Stomach (tissue), 9 donors: ENCODE results near the gene HIF1A. TPM values are rescaled to one million over a fixed set of nuclear protein-coding genes. Genes with fewer than 3 reads are reported as not detected.

Experiments
- DNase-seq, 2 donors: peaks; one replicate each; pipeline versions ENCODE4 v3.0.0 to v3.0.0-alpha.2; 2013 to 2019
- H3K27ac ChIP-seq, 5 donors: fragments of 200-600 bp in 4 of 5; sonication (generic) in 4 of 5; one replicate each; pipeline ENCODE4 v1.5.1; 2013 to 2019; ENCODE audit warnings: mild to moderate bottlenecking in 1 of 5, moderate library complexity in 1 of 5
- H3K27me3 ChIP-seq, 3 donors: fragments of 200-600 bp; sonication (generic); one replicate each; pipeline ENCODE4 v1.5.1; 2017 to 2019; ENCODE audit warnings: mixed run types in 1 of 3
- H3K36me3 ChIP-seq, 4 donors: fragments of 200-600 bp; sonication (generic); 1 replicate in 3 of 4; 2 replicates in 1 of 4; pipeline ENCODE4 v1.5.1; 2016 to 2019
- H3K4me1 ChIP-seq, 4 donors: fragments of 200-600 bp; sonication (generic); one replicate each; pipeline ENCODE4 v1.5.1; 2016 to 2019
- H3K4me3 ChIP-seq, 4 donors: fragments of 200-600 bp; sonication (generic) in 3 of 4; one replicate each; pipeline ENCODE4 v1.5.1; 2016 to 2019; ENCODE audit warnings: mild to moderate bottlenecking in 1 of 4
- H3K9me3 ChIP-seq, 4 donors: fragments of 200-600 bp; sonication (generic); one replicate each; pipeline ENCODE4 v1.5.1; 2016 to 2019
- CTCF ChIP-seq, 7 experiments: fragments of 450-650 bp in 4 of 7; fragments of 200-600 bp in 3 of 7; sonication (generic) in 3 of 7; IDR thresholded peaks; one replicate each; pipeline ENCODE4 v1.5.1; 2016 to 2019; ENCODE audit warnings: antibody characterized with exemption in 7 of 7, control low read depth in 2 of 7, mild to moderate bottlenecking in 1 of 7
- EP300 ChIP-seq: sonication (generic); formaldehyde crosslinking; IDR thresholded peaks from one replicate; pipeline ENCODE4 v1.6.1; 2017; ENCODE audit warnings: antibody characterized with exemption
- POLR2A ChIP-seq, 4 donors: fragments of 450-650 bp; IDR thresholded peaks; one replicate each; pipeline ENCODE4 v1.6.1; 2016; ENCODE audit warnings: antibody characterized with exemption in 4 of 4, control low read depth in 2 of 4, mild to moderate bottlenecking in 1 of 4, moderate library complexity in 1 of 4
- POLR2AphosphoS5 ChIP-seq, 3 donors: sonication (generic); formaldehyde crosslinking; IDR thresholded peaks; one replicate each; pipeline ENCODE4 v1.6.1; 2016; ENCODE audit warnings: antibody characterized with exemption in 3 of 3
- WGBS, 5 donors: extraction: QIAGEN DNeasy Blood & Tissue Kit in 3 of 5; methylation state at CpG; one replicate each; pipeline versions ENCODE4 v1.1.5 to v1.1.7; 2013 to 2018; 5-methylcytosine and 5-hydroxymethylcytosine counted together
- intact Hi-C: fragments of 100-400 bp; cut with DNase I; formaldehyde crosslinking; loops from one replicate; pipeline ENCODE4 v1.15.1; 2023; ENCODE audit warnings: low total_unique reads
- polyA plus RNA-seq, 3 donors: library from polyadenylated mRNA; stranded (reverse); fragments of 200-250 nt; gene quantifications; one replicate each; pipeline ENCODE4 v1.2.3, GENCODE V29; 2013
- total RNA-seq, 5 donors: library from RNA; depleted of rRNA; stranded (reverse); fragments of >200 nt; gene quantifications; one replicate each; pipeline versions ENCODE4 v1.1.0 to v1.2.3, GENCODE V29; 2014 to 2016
- donor health status: healthy with polysubstance abuse.
- donor health status: Bipolar disorder and iron deficiency.
- donor health status: healthy.

HIF1A gene
- total and polyA plus RNA-seq, 8 donors: 26.4 to 192 (median 77.8) TPM

GRCh38 chr14:61648377-61648776 is 46.9 kb upstream of the HIF1A start:
- no peaks in the 10 kb centered on the region for H3K36me3 ChIP-seq

GRCh38 chr14:61649283-61649682 is 46.0 kb upstream of the HIF1A start:
- no peak overlapping the region for H3K27ac ChIP-seq
- intact Hi-C loops: no loop called here
- peaks cover 0 to 14% (median 4%) of the 10 kb centered on the region in 4 donors for H3K4me1 ChIP-seq
- H3K9me3 ChIP-seq: no peaks in the 10 kb centered on the region
- no peak overlapping the region for H3K4me3 ChIP-seq
- WGBS, 5 donors: 87 to 93% (median 91%) methylated on average over 4 of the region's 4 CpGs
- H3K36me3 ChIP-seq: no peaks in the 10 kb centered on the region
- no peak for TF ChIP-seq CTCF (IDR thresholded peaks at IDR 0.05)
- no peaks in the 10 kb centered on the region for H3K27me3 ChIP-seq
- DNase-seq: no peak

More at GRCh38 chr14:61648377-61648776, 46.9 kb upstream of the HIF1A start:
- no peak overlapping the region for H3K4me3 ChIP-seq
- TF ChIP-seq POLR2AphosphoS5 (IDR thresholded peaks at IDR 0.05) (no peak), EP300 (no peak), POLR2A (IDR thresholded peaks at IDR 0.05) (no peak), CTCF (IDR thresholded peaks at IDR 0.05) (no peak)
- intact Hi-C loops: no loop called here
- H3K9me3 ChIP-seq: no peaks in the 10 kb centered on the region
- DNase-seq: no peak
- H3K27ac ChIP-seq: no peak overlapping the region
- H3K27me3 ChIP-seq: no peaks in the 10 kb centered on the region
- peaks cover 0 to 6% (median 1%) of the 10 kb centered on the region in 4 donors for H3K4me1 ChIP-seq

- Histone ChIP-seq H3K9me3 (no peaks in the 10 kb centered on the region), H3K27me3 (no peaks in the 10 kb centered on the region), H3K4me1 (peaks cover 0 to 14% (median 4%) of the 10 kb centered on the region in 4 donors), H3K27ac (no peak overlapping the region), H3K4me3 (no peak overlapping the region), H3K36me3 (no peaks in the 10 kb centered on the region)
- WGBS, 5 donors: 92 to 94% (median 93%) methylated on average over 4 of the region's 4 CpGs
- TF ChIP-seq POLR2AphosphoS5 (IDR thresholded peaks at IDR 0.05): no peak
- TF ChIP-seq EP300: no peak
- DNase-seq: no peak
- intact Hi-C loops: no loop called here
These were observed 44.0 kb upstream of the HIF1A start for GRCh38 chr14:61651355-61651754.

GRCh38 chr14:61652526-61653262 is 42.6 kb upstream of the HIF1A start:
- Histone ChIP-seq H3K36me3 (no peaks in the 10 kb centered on the region), H3K27me3 (no peaks in the 10 kb centered on the region), H3K27ac (no peak overlapping the region), H3K4me1 (peaks cover 0 to 14% (median 4%) of the 10 kb centered on the region in 4 donors), H3K9me3 (no peaks in the 10 kb centered on the region), H3K4me3 (no peak overlapping the region)
- intact Hi-C loops: no loop called here
- TF ChIP-seq POLR2A (IDR thresholded peaks at IDR 0.05): no peak
- no peak for TF ChIP-seq CTCF (IDR thresholded peaks at IDR 0.05)
- no peak for TF ChIP-seq POLR2AphosphoS5 (IDR thresholded peaks at IDR 0.05)
- TF ChIP-seq EP300: no peak
- DNase-seq: no peak
- 64 to 80% (median 76%) methylated on average over 5 of the region's 5 CpGs for WGBS, 5 donors

GRCh38 chr14:61653507-61653906 is 41.8 kb upstream of the HIF1A start:
- peak in 1 of 2 donors; percentile 30 for DNase-seq
- TF ChIP-seq CTCF (IDR thresholded peaks at IDR 0.05) (no peak), POLR2AphosphoS5 (IDR thresholded peaks at IDR 0.05) (peak in 1 of 3 donors; percentile 20)
- no peaks in the 10 kb centered on the region for H3K36me3 ChIP-seq
- no peaks in the 10 kb centered on the region for H3K27me3 ChIP-seq
- peaks cover 0 to 14% (median 4%) of the 10 kb centered on the region in 4 donors for H3K4me1 ChIP-seq
- H3K27ac ChIP-seq: no peak overlapping the region
- intact Hi-C loops: no loop called here
- H3K9me3 ChIP-seq: no peaks in the 10 kb centered on the region
- no peak overlapping the region for H3K4me3 ChIP-seq
- 45 to 61% (median 50%) methylated on average over 6 of the region's 6 CpGs for WGBS, 5 donors
